GM12878 (cell line): Measurements from ENCODE around the gene PCLO.

Experiments used
- CBX3 ChIP-seq: fragments of 200-600 bp; sonication (generic); IDR thresholded peaks from 2 replicates; pipeline ENCODE4 v1.6.1; 2016; ENCODE audit warnings: low read depth, borderline replicate concordance
- CEBPZ ChIP-seq: fragments of 150-350 bp; IDR thresholded peaks from 2 replicates; pipeline ENCODE4 v1.6.1; 2016; ENCODE audit warnings: low read depth, low read length
- CHD1 ChIP-seq: IDR thresholded peaks from 2 replicates; pipeline ENCODE4 v1.6.1; 2012; ENCODE audit warnings: low read depth, low read length, improper control_type of control experiment
- ESRRA ChIP-seq: IDR thresholded peaks from 2 replicates; pipeline ENCODE4 v1.6.1; 2012; ENCODE audit warnings: mild to moderate bottlenecking, low read length, improper control_type of control experiment
- POLR2A ChIP-seq: IDR thresholded peaks from 2 replicates; pipeline ENCODE4 v1.6.1; 2011; ENCODE audit warnings: low read depth, mild to moderate bottlenecking, low read length
- POLR2AphosphoS5 ChIP-seq: IDR thresholded peaks from 2 replicates; pipeline ENCODE4 v1.6.1; 2011; ENCODE audit warnings: mild to moderate bottlenecking, low read length, inconsistent platforms
- SP1 ChIP-seq: IDR thresholded peaks from one replicate; pipeline ENCODE4 v1.6.1; 2011; ENCODE audit warnings: low read depth, low read length
- SREBF1 ChIP-seq: IDR thresholded peaks from 2 replicates; pipeline ENCODE4 v1.6.1; 2012; ENCODE audit warnings: mild to moderate bottlenecking, low read length
- TBL1XR1 ChIP-seq: IDR thresholded peaks from 2 replicates; pipeline ENCODE4 v1.6.1; 2012; ENCODE audit warnings: low read depth, low read length, improper control_type of control experiment
- TCF7 ChIP-seq: IDR thresholded peaks from 2 replicates; pipeline ENCODE4 v1.6.1; 2014; ENCODE audit warnings: antibody characterized with exemption, borderline replicate concordance
- TF ChIP-seq, protein P1 (sequence below), 3 experiments: IDR thresholded peaks in 2 of 3; conservative IDR thresholded peaks in 1 of 3; 2 replicates each; pipeline ENCODE4 v1.5.1; 2011; ENCODE audit warnings: low read depth in 3 of 3, low read length in 3 of 3, mild to moderate bottlenecking in 3 of 3, control low read depth in 2 of 3, moderate library complexity in 2 of 3, inconsistent platforms in 1 of 3, mixed read lengths in 1 of 3; ENCODE audit not compliant: control insufficient read depth in 2 of 3, insufficient read depth in 1 of 3; ENCODE audit errors: extremely low read depth in 1 of 3
- TF ChIP-seq, protein P2 (sequence below): IDR thresholded peaks from 2 replicates; pipeline ENCODE4 v1.6.1; 2011; ENCODE audit warnings: low read depth, low read length, improper control_type of control experiment, borderline replicate concordance

- TF ChIP-seq SP1 (no peak), CEBPZ (no peak), POLR2A (no peak), TBL1XR1 (no peak), CBX3 (no peak), ESRRA (no peak), POLR2AphosphoS5 (no peak), CHD1 (no peak), SREBF1 (no peak), TCF7 (no peak)
- TF ChIP-seq, protein P1, sequence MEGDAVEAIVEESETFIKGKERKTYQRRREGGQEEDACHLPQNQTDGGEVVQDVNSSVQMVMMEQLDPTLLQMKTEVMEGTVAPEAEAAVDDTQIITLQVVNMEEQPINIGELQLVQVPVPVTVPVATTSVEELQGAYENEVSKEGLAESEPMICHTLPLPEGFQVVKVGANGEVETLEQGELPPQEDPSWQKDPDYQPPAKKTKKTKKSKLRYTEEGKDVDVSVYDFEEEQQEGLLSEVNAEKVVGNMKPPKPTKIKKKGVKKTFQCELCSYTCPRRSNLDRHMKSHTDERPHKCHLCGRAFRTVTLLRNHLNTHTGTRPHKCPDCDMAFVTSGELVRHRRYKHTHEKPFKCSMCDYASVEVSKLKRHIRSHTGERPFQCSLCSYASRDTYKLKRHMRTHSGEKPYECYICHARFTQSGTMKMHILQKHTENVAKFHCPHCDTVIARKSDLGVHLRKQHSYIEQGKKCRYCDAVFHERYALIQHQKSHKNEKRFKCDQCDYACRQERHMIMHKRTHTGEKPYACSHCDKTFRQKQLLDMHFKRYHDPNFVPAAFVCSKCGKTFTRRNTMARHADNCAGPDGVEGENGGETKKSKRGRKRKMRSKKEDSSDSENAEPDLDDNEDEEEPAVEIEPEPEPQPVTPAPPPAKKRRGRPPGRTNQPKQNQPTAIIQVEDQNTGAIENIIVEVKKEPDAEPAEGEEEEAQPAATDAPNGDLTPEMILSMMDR (IDR thresholded peaks at IDR 0.05 in 2 of 3, conservative IDR thresholded peaks at IDR 0.05 in 1 of 3; ENCODE audit: control insufficient read depth in 2 of 3, extremely low read depth in 1 of 3, insufficient read depth in 1 of 3, low read depth in 3 of 3, low read length in 3 of 3): no peak
- TF ChIP-seq, protein P2, sequence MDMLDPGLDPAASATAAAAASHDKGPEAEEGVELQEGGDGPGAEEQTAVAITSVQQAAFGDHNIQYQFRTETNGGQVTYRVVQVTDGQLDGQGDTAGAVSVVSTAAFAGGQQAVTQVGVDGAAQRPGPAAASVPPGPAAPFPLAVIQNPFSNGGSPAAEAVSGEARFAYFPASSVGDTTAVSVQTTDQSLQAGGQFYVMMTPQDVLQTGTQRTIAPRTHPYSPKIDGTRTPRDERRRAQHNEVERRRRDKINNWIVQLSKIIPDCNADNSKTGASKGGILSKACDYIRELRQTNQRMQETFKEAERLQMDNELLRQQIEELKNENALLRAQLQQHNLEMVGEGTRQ: no peak
Measured at GRCh38 chr7:82839555-82839954, 323.1 kb downstream of the PCLO start.
